Loucy (cell line): Measurements from ENCODE around the gene LYPD5.

Source experiments
- EZH2phosphoT487 ChIP-seq: fragments of 200-600 bp; IDR thresholded peaks from 2 replicates; pipeline ENCODE4 v1.6.1; 2018; ENCODE audit warnings: antibody characterized with exemption, mild to moderate bottlenecking, moderate library complexity, borderline replicate concordance
- TF ChIP-seq, protein P1 (sequence below): fragments of 200-600 bp; sonication (generic); conservative IDR thresholded peaks from 2 replicates; pipeline ENCODE4 v1.5.1; 2014; ENCODE audit warnings: mild to moderate bottlenecking, antibody characterized with exemption, low read length

DNA sequence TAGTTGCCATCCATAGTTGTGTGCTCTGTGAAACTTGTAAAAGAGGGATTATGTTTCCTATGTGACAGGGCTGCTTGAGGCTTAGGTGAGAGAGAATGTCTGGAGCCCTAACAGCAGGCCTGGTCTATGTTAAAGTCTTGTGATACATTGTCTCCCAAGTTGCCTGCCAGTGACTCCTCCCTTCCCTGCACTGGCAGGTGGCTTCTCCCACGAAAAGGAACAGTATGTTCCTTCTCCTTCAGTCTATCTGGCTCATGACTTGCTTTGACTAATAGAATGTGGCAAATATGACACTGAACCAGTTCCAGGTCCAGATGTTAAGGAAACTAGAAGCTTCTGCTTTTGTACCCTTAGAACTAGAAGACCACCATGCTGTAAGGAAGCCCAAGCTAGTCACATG lies 15.6 kb downstream of the LYPD5 start:
- TF ChIP-seq, protein P1, sequence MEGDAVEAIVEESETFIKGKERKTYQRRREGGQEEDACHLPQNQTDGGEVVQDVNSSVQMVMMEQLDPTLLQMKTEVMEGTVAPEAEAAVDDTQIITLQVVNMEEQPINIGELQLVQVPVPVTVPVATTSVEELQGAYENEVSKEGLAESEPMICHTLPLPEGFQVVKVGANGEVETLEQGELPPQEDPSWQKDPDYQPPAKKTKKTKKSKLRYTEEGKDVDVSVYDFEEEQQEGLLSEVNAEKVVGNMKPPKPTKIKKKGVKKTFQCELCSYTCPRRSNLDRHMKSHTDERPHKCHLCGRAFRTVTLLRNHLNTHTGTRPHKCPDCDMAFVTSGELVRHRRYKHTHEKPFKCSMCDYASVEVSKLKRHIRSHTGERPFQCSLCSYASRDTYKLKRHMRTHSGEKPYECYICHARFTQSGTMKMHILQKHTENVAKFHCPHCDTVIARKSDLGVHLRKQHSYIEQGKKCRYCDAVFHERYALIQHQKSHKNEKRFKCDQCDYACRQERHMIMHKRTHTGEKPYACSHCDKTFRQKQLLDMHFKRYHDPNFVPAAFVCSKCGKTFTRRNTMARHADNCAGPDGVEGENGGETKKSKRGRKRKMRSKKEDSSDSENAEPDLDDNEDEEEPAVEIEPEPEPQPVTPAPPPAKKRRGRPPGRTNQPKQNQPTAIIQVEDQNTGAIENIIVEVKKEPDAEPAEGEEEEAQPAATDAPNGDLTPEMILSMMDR: no peak
- TF ChIP-seq EZH2phosphoT487: no peak
